CD4-positive, alpha-beta T cell treated with Interleukin-12 subunit alpha and Interleukin-12 subunit beta, for 1 hour (primary cell): ENCODE data around the gene COPS9.

Source experiments
- DNase-seq: peaks from one replicate; pipeline ENCODE4 v3.0.0-alpha.2; 2020

COPS9 gene

DNA sequence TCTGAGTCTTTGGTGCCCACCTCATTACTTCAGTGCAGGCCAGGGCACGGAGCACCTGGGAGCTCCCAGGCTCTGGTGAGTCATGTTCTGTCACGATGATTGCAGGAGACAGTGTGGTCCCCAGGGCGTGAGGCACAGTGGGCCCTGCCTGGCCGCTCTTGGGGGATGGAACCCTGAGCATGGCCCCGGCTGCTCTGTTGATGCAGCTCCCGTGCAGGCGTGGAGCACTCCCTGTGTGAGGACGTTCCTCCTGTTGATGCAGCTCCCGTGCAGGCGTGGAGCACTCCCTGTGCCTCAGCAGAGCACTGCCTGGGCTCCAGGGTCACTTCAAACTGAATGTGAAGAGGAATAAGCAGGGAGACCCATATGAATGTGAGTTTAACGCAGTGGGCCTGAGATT is 30.1 kb downstream of the COPS9 start:
- DNase-seq, result no peak

DNA sequence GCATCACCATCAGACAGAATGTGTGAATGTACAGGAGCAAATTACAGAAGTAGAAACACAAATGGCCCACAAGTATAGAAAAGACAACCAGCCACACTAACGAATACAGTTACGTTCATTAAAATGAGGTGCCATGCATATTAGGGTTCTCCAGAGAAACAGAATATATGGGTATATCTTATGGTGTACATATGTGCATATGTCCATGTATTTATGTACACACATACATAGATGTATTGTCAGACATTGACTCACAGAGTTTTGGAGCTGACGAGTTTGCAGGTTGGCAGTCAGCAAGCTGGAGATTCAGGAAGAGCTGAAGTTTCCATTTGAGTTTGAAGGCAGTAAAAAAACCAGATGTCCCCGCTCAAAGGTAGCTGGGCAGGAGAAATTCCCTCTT is 33.0 kb downstream of the COPS9 start:
- no peak for DNase-seq

DNA sequence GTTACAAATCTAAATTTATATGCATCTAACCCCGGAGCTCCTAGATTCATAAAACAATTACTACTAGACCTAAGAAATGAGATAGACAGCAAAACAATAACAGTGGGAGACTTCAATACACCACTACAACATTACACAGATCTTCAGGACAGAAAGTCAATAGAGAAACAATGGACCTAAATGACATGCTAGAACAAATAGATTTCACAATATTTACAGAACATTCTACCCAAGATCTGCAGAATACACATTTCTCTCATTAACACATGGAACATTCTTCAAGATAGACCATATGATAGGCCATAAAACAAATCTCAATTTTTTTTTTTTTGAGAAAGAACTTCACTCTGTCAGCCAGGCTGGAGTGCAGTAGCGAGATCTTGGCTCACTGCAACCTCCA is 37.8 kb downstream of the COPS9 start:
- no peak for DNase-seq

DNA sequence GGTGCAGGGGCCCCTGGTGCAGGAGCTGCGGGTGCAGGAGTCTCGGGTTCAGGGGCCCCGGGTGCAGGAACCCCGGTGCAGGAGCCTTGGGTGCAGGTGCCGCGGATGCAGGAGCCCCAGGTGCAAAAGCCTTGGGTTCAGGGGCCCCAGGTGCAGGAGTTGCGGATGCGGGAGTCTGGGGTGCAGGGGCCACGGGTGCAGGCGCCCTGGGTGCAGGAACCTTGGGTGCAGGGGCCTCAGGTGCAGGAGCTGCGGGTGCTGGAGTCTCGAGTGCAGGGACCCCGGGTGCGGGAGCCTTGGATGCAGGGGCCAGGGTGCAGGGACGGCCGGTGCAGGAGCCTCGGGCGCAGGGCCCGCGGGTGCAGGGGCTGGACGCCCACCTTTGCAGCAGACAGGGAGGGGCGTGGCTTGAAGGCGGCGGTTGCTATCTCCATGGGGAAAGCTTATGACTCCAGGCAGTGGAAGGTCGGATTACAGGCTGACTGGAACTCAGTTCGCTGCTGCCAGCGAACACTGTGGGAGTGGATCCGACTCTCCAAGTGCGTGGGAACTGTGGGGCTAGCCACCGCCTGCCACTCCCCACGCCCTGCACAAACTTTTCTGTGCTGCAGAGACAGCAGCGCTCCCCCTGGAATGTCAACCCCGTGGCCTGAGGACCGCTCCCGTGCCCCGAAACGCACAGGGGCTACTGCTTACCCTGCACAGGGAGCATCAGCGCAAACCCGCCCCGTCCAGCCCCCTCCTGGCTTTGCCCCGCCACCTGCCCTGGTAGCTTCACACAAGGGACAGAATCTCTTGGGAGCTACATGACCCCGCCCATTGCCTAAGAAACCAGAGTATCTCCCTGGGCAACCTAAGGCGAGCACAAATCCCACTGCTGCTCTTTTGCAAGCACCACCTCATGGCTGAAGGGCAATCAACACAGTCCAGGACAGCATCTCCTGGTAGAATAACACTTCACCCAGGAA is 40.3 kb downstream of the COPS9 start:
- DNase-seq, result no peak

GRCh38 chr2:240089306-240089705 is 46.8 kb downstream of the COPS9 start:
- no peak for DNase-seq

DNA sequence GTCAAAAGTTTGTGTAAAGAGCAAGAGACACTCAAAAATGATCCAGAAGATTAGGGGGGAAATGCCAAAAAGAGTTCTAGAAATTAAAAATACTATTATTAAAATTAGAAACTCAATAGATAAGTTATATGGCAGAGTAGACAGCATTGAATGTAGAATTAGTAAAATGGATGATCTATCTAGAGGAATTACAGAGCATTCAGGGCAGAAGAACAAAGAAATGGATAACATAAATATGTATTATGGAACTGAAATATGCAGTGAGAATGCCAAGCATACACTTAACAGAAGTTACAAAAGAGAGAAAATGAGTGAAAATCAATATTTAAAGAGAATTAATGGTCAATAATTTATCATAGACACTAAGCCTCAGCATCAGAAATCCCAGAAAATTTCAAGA is 49.5 kb downstream of the COPS9 start:
- DNase-seq, result no peak
